Panc1 (cell line): ENCODE results near the gene ABCC11.

Source experiments
- POLR2AphosphoS5 ChIP-seq: IDR thresholded peaks from 2 replicates; pipeline ENCODE4 v1.6.1; 2012; ENCODE audit warnings: mild to moderate bottlenecking, low read depth, low read length, moderate library complexity
- TF ChIP-seq, protein P1 (sequence below): fragments of 450-650 bp; IDR thresholded peaks from 2 replicates; pipeline ENCODE4 v1.5.1; 2017; ENCODE audit warnings: mild to moderate bottlenecking
- TF ChIP-seq, protein P2 (sequence below), 2 experiments: IDR thresholded peaks; 2 replicates each; pipeline ENCODE4 v1.6.1; 2011 to 2012; ENCODE audit warnings: low read depth in 2 of 2, control low read depth in 1 of 2, low read length in 1 of 2, mild to moderate bottlenecking in 1 of 2, moderate library complexity in 1 of 2; ENCODE audit not compliant: insufficient read depth in 1 of 2

DNA sequence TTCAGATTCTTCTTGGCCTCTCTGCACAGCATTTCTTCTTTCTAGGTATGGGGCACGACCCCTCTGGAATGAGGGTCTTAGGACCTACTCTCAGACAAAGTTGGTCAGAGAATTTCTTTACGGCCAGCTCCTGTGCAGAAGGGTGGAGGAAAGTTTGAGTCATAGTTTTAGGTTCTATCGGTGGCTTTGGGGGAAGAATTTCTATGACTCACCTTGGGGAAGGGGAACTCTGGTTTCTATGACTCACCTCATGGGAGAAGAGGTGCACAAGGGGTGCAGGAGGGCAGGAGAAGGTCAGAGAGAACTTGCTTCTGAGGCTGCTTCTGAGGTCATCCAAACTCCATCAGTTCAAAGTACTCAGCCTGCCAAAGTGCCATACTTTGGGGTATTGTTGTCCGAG is 89.0 kb downstream of the ABCC11 start:
- TF ChIP-seq, protein P1, sequence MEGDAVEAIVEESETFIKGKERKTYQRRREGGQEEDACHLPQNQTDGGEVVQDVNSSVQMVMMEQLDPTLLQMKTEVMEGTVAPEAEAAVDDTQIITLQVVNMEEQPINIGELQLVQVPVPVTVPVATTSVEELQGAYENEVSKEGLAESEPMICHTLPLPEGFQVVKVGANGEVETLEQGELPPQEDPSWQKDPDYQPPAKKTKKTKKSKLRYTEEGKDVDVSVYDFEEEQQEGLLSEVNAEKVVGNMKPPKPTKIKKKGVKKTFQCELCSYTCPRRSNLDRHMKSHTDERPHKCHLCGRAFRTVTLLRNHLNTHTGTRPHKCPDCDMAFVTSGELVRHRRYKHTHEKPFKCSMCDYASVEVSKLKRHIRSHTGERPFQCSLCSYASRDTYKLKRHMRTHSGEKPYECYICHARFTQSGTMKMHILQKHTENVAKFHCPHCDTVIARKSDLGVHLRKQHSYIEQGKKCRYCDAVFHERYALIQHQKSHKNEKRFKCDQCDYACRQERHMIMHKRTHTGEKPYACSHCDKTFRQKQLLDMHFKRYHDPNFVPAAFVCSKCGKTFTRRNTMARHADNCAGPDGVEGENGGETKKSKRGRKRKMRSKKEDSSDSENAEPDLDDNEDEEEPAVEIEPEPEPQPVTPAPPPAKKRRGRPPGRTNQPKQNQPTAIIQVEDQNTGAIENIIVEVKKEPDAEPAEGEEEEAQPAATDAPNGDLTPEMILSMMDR: no peak
- TF ChIP-seq, protein P2, sequence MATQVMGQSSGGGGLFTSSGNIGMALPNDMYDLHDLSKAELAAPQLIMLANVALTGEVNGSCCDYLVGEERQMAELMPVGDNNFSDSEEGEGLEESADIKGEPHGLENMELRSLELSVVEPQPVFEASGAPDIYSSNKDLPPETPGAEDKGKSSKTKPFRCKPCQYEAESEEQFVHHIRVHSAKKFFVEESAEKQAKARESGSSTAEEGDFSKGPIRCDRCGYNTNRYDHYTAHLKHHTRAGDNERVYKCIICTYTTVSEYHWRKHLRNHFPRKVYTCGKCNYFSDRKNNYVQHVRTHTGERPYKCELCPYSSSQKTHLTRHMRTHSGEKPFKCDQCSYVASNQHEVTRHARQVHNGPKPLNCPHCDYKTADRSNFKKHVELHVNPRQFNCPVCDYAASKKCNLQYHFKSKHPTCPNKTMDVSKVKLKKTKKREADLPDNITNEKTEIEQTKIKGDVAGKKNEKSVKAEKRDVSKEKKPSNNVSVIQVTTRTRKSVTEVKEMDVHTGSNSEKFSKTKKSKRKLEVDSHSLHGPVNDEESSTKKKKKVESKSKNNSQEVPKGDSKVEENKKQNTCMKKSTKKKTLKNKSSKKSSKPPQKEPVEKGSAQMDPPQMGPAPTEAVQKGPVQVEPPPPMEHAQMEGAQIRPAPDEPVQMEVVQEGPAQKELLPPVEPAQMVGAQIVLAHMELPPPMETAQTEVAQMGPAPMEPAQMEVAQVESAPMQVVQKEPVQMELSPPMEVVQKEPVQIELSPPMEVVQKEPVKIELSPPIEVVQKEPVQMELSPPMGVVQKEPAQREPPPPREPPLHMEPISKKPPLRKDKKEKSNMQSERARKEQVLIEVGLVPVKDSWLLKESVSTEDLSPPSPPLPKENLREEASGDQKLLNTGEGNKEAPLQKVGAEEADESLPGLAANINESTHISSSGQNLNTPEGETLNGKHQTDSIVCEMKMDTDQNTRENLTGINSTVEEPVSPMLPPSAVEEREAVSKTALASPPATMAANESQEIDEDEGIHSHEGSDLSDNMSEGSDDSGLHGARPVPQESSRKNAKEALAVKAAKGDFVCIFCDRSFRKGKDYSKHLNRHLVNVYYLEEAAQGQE (IDR thresholded peaks at IDR 0.05; ENCODE audit: insufficient read depth in 1 of 2, low read depth in 2 of 2, low read length in 1 of 2): no peak
- no peak for TF ChIP-seq POLR2AphosphoS5
